ENCODE results near the gene CHD3.

GRCh38 chr17:7851438-7852261 lies 36.9 kb upstream of the CHD3 start:
- TF ChIP-seq CTCF (tag by site-specific recombination; IDR thresholded peaks at IDR 0.05) = peak; percentile 53
- TF ChIP-seq ZBTB48 (tag by site-specific recombination; IDR thresholded peaks at IDR 0.05) = no peak
- TF ChIP-seq GLI4 (tag by site-specific recombination; IDR thresholded peaks at IDR 0.05) = no peak
- TF ChIP-seq PBX3 (CRISPR knock-in tag; IDR thresholded peaks at IDR 0.05) = no peak
- TF ChIP-seq ZNF510 (tag by site-specific recombination; IDR thresholded peaks at IDR 0.05; ENCODE audit: insufficient replicate concordance) = no peak
